K562 (cell line): ENCODE measurements around the gene ZNF747. TPM values are rescaled to one million over a fixed set of nuclear protein-coding genes. Genes with fewer than 3 reads are reported as not detected.

Experiments
- ATAC-seq: fragments of 200-7000 bp; cut with Tn5 transposase; 3 replicates; pipeline ENCODE4 v1.9.1; 2020; ENCODE audit warnings: moderate library complexity
- BruUV-seq: library from RNA; stranded (reverse); fragments of 400-500 nt; replicated peaks from 2 replicates; lab custom pipeline; 2021; lab: Mats Ljungman, UMichigan
- CTCF ChIA-PET: fragments of 300-600 bp; formaldehyde crosslinking; extraction: SDS; loops from one replicate; lab custom pipeline; 2021; ENCODE audit warnings: low intra/inter-chr PET ratio; lab: Yijun Ruan, JAX
- POLR2A ChIA-PET: fragments of 300-600, 350-650 bp; sonication (Branson Sonifier 250); formaldehyde crosslinking; extraction: SDS; loops from one replicate; lab custom pipeline; 2021; ENCODE audit warnings: antibody characterized with exemption, inconsistent platforms; lab: Yijun Ruan, JAX
- DNase-seq, 4 experiments: peaks; one replicate each; pipeline versions ENCODE4 v3.0.0 to v3.0.0-alpha.2; 2011 to 2018; ENCODE audit warnings: low spot score in 3 of 4, mixed read lengths in 3 of 4; ENCODE audit errors: extremely low read depth in 1 of 4
- FAIRE-seq: peaks from 2 replicates; lab custom pipeline; 2011; peaks lifted over from hg19 to GRCh38; lab: Jason Lieb, UNC
- H2AFZ ChIP-seq: 2 replicates; pipeline ENCODE4 v1.6.0; 2011; ENCODE audit warnings: low read depth, low read length, control low read depth, inconsistent platforms
- H3K27ac ChIP-seq: fragments of 200-600 bp; 3 replicates; pipeline ENCODE4 v1.8.0; 2011; ENCODE audit warnings: low read depth, mild to moderate bottlenecking, control low read depth, inconsistent platforms, low read length, moderate library complexity, mixed read lengths; ENCODE audit errors: extremely low read depth
- H3K27me3 ChIP-seq, 2 experiments: fragments of 300-600 bp in 1 of 2; 2 replicates in 1 of 2; 3 replicates in 1 of 2; pipeline versions ENCODE4 v1.6.0 to v1.8.0; 2011; ENCODE audit warnings: inconsistent platforms in 2 of 2, low read length in 2 of 2, mild to moderate bottlenecking in 1 of 2, mixed read lengths in 1 of 2, moderate library complexity in 1 of 2; ENCODE audit not compliant: control insufficient read depth in 2 of 2, insufficient read depth in 2 of 2
- H3K36me3 ChIP-seq: fragments of 300-600 bp; 3 replicates; pipeline ENCODE4 v1.8.0; 2011; ENCODE audit warnings: mild to moderate bottlenecking, low read length, inconsistent platforms; ENCODE audit not compliant: control insufficient read depth, insufficient read depth
- H3K4me1 ChIP-seq, 2 experiments: fragments of 200-600 bp in 1 of 2; replicated peaks in 1 of 2; 2 replicates in 1 of 2; 3 replicates in 1 of 2; pipeline versions ENCODE4 v1.5.1 to v1.8.0; 2011; ENCODE audit warnings: inconsistent platforms in 2 of 2, low read length in 2 of 2, mild to moderate bottlenecking in 1 of 2, mixed read lengths in 1 of 2, moderate library complexity in 1 of 2; ENCODE audit not compliant: control insufficient read depth in 2 of 2, insufficient read depth in 2 of 2
- H3K4me2 ChIP-seq: 2 replicates; pipeline ENCODE4 v1.6.1; 2011; ENCODE audit warnings: low read length, control low read depth, inconsistent platforms, mixed read lengths; ENCODE audit not compliant: insufficient read depth
- H3K4me3 ChIP-seq: fragments of 200-600 bp; sonication (generic), shearing (Covaris generic); 2 replicates; pipeline ENCODE4 v1.5.1; 2016; ENCODE audit warnings: control low read depth, inconsistent platforms
- H3K79me2 ChIP-seq: fragments of 200-600 bp; 3 replicates; pipeline ENCODE4 v1.8.0; 2011; ENCODE audit warnings: low read length, inconsistent platforms; ENCODE audit not compliant: control insufficient read depth, insufficient read depth
- H3K9ac ChIP-seq, 2 experiments: 2 replicates each; pipeline versions ENCODE4 v1.6.0 to v1.6.1; 2011; ENCODE audit warnings: low read depth in 2 of 2, low read length in 2 of 2, control low read depth in 1 of 2, inconsistent platforms in 1 of 2, mild to moderate bottlenecking in 1 of 2, mixed read lengths in 1 of 2; ENCODE audit not compliant: insufficient read depth in 1 of 2
- H3K9me1 ChIP-seq: one replicate; pipeline ENCODE4 v1.6.0; 2011; ENCODE audit warnings: inconsistent platforms, mild to moderate bottlenecking, low read length, moderate library complexity; ENCODE audit not compliant: control insufficient read depth, insufficient read depth
- H3K9me3 ChIP-seq: replicated peaks from 2 replicates; pipeline ENCODE4 v1.5.1; 2011; ENCODE audit warnings: low read depth, low read length, inconsistent platforms; ENCODE audit not compliant: control insufficient read depth, insufficient read depth
- H4K20me1 ChIP-seq: replicated peaks from 2 replicates; pipeline ENCODE4 v1.6.1; 2011; ENCODE audit warnings: low read length, inconsistent platforms, mixed read lengths; ENCODE audit not compliant: control insufficient read depth, insufficient read depth
- COPS2 ChIP-seq: fragments of 450-650 bp; conservative IDR thresholded peaks from 2 replicates; pipeline ENCODE4 v1.6.1; 2016; ENCODE audit warnings: mild to moderate bottlenecking, moderate library complexity
- NFIC ChIP-seq: fragments of 450-650 bp; IDR thresholded peaks from 2 replicates; pipeline ENCODE4 v1.6.1; 2017; ENCODE audit warnings: mild to moderate bottlenecking, inconsistent platforms
- ZNF24 ChIP-seq: fragments of 450-650 bp; IDR thresholded peaks from 2 replicates; pipeline ENCODE4 v1.6.1; 2016
- WGBS: fragments of 100-300 bp; shearing (Covaris generic); methylation state at CpG from one replicate; pipeline ENCODE4 v1.1.6; 2016; ENCODE audit warnings: low coverage, mixed read lengths; ENCODE audit not compliant: insufficient coverage; ENCODE audit errors: missing lambda C conversion rate; 5-methylcytosine and 5-hydroxymethylcytosine counted together
- in situ Hi-C: fragments of 300-500 bp; cut with MboI; formaldehyde crosslinking; loops from 4 replicates; pipeline ENCODE4 v1.15.0; 2018; ENCODE audit warnings: inconsistent platforms, mixed read lengths
- intact Hi-C: fragments of 100-400 bp; cut with micrococcal nuclease; formaldehyde crosslinking; loops from 2 replicates; pipeline ENCODE4 v1.14.2; 2022
- polyA plus RNA-seq, 8 experiments: library from polyadenylated mRNA; depleted of rRNA in 4 of 8; stranded (reverse) in 5 of 8; unstranded in 3 of 8; fragments of >200 nt; fragmentation: Nextera tagmentation in 2 of 8; fragmentation: Illumina TruSeq in 1 of 8; extraction: Ambion mirVana in 2 of 8; extraction: Trizol in 1 of 8; gene quantifications; 2 replicates each; pipeline versions ENCODE4 v1.2.1 to v1.2.3, GENCODE V29; 2011 to 2014; ENCODE audit warnings: inconsistent platforms in 1 of 8, missing spikeins in 1 of 8
- total RNA-seq, 7 experiments: library from RNA; depleted of rRNA in 6 of 7; stranded (reverse); fragments of >200 nt in 6 of 7; fragmentation: Illumina TruSeq in 2 of 7; extraction: Trizol in 2 of 7; gene quantifications; 2 replicates each; pipeline versions ENCODE4 v1.2.1 to v1.2.3, GENCODE V29; 2011 to 2021; ENCODE audit warnings: low replicate concordance in 1 of 7
- TF ChIP-seq, protein P1 (sequence below): fragments of 200-800 bp; sonication (Bioruptor generic); IDR thresholded peaks from 2 replicates; pipeline ENCODE4 v1.6.1; 2017; ENCODE audit warnings: missing genetic modification characterization, missing compliant biosample characterization

Gene ZNF747
- total and polyA plus RNA-seq, 9 of the 15 experiments (the other 6 are each of a cell fraction or from before 2014, with no cell fraction given) = 0.14 to 3.3 (median 1.5) TPM

- intact Hi-C loops = no loop called here
- Histone ChIP-seq H3K4me1 (peaks cover 11 to 25% of the 10 kb centered on the region in 2 experiments), H3K9me3 (no peaks in the 10 kb centered on the region), H3K27ac (no peak overlapping the region), H4K20me1 (no peaks in the 10 kb centered on the region), H3K79me2 (peaks cover 8% of the 10 kb centered on the region), H3K36me3 (no peaks in the 10 kb centered on the region), H3K9me1 (no peaks in the 10 kb centered on the region), H3K4me3 (no peak overlapping the region), H3K9ac (no peak overlapping the region), H3K4me2 (no peak overlapping the region), H2AFZ (no peak overlapping the region), H3K27me3 (no peaks in the 10 kb centered on the region)
- ATAC-seq (no peak), DNase-seq (no peak), FAIRE-seq (no peak)
- ChIA-PET CTCF (no interaction called here), POLR2A (interaction anchor here (0.9 to 1.7 kb wide), 5 partner anchors 10 to 137 kb away, joined by 3 to 9 read pairs (median 4); partner anchors contain the start of genes DCTPP1 and ZNF747)
- peak; percentile 57; the same call in 1 of the 2 replicates for TF ChIP-seq ZNF24
- TF ChIP-seq COPS2 = no peak
- 0 out of 2 replicates have a peak, but pooled peaks have one; percentile 6 for TF ChIP-seq NFIC
- TF ChIP-seq, protein P1, sequence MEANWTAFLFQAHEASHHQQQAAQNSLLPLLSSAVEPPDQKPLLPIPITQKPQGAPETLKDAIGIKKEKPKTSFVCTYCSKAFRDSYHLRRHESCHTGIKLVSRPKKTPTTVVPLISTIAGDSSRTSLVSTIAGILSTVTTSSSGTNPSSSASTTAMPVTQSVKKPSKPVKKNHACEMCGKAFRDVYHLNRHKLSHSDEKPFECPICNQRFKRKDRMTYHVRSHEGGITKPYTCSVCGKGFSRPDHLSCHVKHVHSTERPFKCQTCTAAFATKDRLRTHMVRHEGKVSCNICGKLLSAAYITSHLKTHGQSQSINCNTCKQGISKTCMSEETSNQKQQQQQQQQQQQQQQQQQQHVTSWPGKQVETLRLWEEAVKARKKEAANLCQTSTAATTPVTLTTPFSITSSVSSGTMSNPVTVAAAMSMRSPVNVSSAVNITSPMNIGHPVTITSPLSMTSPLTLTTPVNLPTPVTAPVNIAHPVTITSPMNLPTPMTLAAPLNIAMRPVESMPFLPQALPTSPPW (CRISPR knock-in tag) = no peak
- WGBS = 58% methylated on average over 14 of the region's 14 CpGs
- in situ Hi-C loops = no loop called here
- BruUV-seq = no TSS peak
Observed at GRCh38 chr16:30567160-30567990, 32.7 kb upstream of the ZNF747 start.
